Breast epithelium (tissue), 3 donors: Measurements from ENCODE around the gene IL36G.

ENCODE experiments used
- POLR2A ChIP-seq: fragments of 450-650 bp; IDR thresholded peaks from one replicate; pipeline ENCODE4 v1.6.1; 2016; ENCODE audit warnings: antibody characterized with exemption, mild to moderate bottlenecking, moderate library complexity
- TF ChIP-seq, protein P1 (sequence below), 3 donors: fragments of 450-650 bp; IDR thresholded peaks; one replicate each; pipeline ENCODE4 v1.5.1; 2016 to 2017; ENCODE audit warnings: antibody characterized with exemption in 3 of 3, mild to moderate bottlenecking in 3 of 3, moderate library complexity in 3 of 3

DNA sequence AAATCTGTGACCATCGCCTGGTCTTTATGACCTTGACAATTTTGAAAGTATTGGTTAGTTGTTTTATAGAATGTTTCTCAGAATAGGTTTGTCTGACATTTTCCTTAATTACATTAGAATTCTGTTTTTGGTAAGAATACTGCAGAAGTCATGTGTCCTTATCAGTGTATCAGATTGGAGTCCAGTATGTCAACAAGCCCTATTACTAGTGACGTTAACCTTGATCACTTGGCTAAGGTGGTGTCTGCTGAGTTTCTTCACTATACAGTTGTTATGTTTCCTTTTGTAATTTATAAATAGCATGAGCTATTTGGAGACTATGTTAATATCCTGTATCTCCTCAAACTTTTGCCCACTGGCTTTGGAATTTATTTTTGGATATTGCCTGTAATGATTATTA, 10.8 kb upstream of the IL36G start:
- TF ChIP-seq, protein P1, sequence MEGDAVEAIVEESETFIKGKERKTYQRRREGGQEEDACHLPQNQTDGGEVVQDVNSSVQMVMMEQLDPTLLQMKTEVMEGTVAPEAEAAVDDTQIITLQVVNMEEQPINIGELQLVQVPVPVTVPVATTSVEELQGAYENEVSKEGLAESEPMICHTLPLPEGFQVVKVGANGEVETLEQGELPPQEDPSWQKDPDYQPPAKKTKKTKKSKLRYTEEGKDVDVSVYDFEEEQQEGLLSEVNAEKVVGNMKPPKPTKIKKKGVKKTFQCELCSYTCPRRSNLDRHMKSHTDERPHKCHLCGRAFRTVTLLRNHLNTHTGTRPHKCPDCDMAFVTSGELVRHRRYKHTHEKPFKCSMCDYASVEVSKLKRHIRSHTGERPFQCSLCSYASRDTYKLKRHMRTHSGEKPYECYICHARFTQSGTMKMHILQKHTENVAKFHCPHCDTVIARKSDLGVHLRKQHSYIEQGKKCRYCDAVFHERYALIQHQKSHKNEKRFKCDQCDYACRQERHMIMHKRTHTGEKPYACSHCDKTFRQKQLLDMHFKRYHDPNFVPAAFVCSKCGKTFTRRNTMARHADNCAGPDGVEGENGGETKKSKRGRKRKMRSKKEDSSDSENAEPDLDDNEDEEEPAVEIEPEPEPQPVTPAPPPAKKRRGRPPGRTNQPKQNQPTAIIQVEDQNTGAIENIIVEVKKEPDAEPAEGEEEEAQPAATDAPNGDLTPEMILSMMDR (IDR thresholded peaks at IDR 0.05), result no peak
- TF ChIP-seq POLR2A, result no peak
